HG03342 (cell line): Measurements from ENCODE around the gene ADAM33.

Experiments used
- ATAC-seq: cut with Tn5 transposase; IDR thresholded peaks from one replicate; pipeline ENCODE4 v1.9.1; 2021; ENCODE audit warnings: mild to moderate bottlenecking, moderate library complexity; ENCODE audit not compliant: unreplicated experiment

Gene ADAM33

DNA sequence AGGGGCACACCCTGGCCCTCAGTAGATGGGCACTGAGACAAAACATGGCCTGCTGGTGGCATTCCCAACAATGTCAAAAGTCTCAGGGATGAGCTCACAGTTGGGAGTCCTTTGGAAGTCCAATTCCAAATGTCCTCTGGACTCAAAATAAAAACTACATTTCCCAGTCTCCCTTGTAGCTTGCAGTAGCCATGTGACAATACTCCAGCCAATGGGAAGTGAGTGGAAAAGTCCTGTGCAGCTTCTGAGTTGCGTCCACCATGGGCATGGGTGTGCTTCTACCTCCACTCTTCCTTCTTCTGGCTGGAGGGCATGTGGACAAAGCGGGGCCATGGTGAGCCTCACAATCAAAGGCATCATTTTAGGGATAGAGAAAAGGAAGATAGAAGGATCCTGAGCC, 5.8 kb upstream of the ADAM33 start:
- no peak for ATAC-seq

DNA sequence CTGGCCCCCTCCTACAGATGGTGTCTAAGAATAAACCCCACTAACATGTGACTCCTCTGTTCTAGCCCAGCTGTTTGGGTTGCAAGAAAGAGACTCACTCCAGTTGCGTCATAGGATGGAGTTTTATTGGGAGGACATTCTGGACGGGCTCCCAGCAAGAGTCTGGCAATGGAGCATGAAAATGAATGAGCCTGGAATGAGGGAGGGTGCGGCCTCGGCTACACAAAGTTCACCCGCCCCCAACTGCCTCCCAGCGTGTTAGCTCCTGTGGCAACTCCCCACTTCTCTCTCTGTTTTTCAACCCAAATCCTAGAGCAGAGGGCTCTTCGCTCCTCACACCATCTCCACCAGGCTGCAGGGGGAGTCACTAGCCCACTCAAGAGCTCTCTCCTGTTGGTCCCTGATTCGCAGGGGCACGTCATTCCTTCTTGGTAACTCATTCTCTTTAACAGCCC, 5.1 kb upstream of the ADAM33 start:
- ATAC-seq = no peak

DNA sequence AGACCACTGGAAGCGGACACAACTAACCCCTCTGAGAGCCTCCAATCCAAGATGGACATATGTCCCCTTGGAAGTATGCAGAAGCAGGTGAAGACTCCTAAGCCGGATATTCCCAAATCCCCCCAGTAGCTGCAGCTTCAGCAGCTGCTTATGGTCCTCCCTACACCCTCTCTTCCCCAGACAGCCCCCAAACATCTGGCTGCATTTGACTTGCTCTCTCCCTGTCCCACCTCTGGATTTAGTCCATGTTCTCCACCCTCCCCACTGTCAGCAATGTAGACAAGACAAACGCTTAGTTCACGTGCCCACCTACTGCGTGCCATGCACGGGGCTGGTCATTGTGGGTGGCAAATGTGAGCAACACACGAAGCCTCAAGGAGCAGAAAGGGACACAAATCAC, 4.6 kb upstream of the ADAM33 start:
- ATAC-seq = no peak

DNA sequence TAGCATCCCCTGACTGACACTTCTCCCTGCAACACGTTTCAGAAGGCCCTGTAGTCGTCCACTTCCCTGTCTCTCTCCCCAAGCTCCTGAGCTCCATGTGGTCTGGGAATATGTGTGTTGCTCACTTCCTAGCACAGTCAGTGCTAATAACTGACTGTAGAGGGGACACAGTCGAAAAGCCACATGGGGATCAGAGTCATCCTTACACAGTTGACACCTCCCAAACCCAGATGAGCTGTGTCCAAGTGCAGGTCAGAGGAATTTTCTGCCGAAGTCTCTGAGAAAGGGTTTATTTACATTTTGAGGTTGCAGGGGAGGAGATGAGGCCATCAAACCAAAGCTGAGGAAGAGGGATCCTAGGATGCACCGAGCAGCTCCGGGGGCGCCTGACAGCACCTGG, 3.5 kb upstream of the ADAM33 start:
- no peak for ATAC-seq

DNA sequence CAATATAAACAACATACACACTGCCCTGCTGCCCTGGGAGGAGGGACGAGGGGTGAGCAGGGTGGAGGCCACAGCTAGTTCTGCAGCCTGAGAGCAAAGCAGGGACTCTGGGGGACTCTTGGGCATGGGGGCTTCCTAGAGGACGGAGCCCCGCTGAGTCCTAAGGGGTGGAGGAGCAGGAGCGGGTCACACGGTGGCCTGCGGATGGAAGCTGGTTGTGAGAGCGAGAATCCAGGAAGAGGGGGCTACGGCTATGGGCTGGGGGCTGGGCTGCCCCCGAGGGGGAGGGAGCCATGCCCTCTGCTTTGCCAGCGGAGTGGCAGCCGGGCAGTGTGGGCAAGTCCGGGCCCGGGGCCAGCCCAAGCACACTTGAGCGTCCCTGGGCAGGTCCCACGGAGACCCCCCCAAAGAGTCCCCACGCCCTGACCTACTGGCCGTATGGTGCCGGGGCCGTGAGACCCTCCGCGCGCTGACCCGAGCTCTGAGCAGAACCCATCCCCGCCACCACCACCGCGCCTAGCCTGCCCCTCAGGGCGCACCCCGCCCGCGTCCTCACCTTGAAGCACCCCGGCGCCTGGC, 369 bp downstream of the ADAM33 start:
- no peak for ATAC-seq

DNA sequence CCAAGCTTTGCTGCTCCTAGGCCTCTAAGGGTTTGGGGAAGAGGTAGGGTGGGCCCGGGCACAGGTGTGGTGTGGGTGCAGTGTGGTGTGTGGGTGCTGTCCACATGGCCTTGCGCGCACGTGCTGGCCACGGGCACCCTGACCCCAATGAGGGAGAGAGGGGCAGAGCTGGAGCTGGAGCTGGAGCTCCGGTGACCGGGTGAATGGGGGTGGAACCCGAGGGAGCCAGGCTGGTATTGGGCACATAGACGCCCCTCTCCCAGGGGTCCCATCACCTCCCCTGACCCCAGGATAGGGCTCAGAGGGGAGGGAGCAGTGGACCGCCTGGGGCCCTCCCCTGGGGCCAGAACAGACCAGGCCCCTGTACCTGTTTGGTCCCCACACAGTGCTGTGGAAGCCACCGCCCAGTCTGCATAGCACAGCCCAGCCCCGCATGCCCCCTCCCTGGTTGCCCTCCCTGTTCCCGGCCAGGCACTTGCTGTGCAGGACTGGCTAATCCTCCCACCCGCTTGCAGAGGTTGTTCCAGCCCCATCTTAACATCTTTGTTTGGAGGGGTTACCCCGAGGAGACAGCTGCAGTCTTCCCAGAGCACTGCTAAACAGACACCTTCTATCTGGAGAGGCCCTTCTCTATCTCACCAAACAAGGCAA, 984 bp downstream of the ADAM33 start:
- ATAC-seq = no peak

DNA sequence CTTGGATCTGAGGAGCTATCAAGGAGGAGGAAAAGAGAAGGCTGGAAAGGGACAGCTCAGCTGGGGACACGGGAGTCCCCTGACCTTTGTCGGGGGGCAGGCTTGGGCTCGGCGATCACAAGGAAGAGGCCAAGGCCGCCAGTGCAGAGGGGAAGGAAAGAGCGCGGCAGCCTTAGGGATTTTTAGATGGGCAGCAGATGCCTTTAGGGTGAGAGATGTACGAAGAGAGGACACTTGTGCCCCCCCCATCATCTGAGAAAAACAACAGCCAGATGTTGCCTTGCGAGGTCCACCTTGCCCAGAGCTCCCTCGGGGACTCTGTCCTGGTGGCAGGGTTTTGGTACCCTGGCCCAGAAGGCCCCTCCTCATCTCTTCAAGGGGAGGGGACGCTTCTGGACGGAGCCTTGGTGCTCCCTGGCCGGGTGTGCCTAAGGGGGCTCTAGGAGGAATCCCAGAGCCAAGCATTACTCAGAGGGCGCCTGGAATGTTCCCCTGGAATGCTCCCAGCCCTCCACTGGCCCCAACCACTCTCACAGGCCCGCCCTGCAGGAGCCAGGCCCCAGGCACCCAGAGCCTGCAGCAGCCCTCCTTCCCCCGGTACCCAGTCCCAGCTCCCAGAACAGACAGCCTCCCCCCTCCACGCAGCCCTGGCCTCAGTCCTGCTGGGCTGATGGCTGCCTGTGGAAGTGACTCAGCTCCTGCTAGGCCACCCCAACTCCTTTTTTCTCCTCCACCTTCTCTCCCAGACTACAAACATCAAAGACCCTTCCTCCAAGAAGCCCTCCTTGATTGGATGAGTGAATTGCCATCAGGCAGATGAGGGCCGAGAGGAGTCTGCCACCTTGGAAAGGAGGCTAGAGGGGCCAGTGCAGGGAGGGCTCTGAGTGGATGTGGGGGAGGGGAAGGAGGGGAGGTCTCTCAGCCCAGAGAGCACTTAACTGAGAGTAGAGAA, 1.8 kb downstream of the ADAM33 start:
- ATAC-seq = no peak

DNA sequence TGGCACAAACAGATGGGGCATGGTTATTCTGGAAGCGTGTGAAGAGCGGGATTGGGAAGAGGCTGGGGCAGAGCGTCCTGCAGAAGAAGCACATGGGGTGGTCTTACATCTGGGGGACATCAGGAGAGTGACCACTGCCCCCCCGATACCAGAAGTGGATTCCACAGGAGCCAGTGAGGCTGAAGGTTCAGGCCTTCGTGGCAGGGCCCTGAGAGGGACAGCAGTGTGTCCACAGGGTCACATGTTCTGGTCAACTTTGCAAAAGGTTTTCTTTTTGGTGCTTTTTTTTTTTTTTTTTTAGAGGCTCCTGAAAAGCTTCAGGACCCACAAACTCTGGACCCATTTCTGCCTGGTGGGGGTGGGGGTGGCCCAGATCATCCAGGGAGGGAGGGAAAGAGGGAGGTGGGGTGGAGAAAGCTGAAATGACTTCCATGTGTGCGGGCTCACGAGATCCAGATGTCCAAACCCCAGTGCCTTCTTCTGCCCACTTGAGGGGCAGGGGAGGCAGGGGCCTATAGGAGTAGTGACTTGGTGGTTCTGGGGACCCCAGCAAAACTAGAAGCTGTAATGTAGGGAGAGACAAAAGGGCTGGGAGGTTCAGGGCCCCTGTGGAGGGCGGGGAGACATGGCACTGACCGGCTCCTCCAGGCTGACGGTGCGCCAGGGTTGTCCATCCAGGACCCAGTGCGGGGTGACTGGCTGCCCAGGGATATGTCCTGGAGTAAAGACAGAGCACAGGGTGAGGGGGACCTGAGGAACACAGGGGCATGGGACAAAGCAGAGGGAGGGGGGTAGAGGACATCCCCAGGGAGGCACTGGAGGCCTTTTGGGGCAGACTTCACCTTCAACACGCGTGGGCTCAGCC, 2.7 kb downstream of the ADAM33 start:
- no peak for ATAC-seq

DNA sequence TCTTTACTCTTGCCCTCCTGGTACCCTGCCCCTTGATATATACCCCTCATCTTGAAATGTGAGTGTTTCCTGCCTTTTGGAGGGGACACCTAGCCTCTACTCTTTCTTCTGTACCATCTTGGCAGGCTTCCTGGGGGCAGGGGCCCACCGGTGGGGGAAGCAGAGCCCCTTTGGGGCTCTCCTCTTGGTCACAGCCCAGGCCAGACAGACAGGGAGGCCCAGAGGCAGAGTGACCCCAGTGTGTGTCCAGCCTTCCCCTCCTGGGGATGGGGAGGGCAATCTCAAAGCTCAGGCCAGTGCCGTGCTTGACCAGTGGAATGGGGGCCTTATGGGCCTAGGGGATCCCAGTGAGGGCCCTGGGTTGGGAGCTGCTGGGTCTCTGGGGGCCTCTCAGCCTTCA, 3.6 kb downstream of the ADAM33 start:
- ATAC-seq = no peak

DNA sequence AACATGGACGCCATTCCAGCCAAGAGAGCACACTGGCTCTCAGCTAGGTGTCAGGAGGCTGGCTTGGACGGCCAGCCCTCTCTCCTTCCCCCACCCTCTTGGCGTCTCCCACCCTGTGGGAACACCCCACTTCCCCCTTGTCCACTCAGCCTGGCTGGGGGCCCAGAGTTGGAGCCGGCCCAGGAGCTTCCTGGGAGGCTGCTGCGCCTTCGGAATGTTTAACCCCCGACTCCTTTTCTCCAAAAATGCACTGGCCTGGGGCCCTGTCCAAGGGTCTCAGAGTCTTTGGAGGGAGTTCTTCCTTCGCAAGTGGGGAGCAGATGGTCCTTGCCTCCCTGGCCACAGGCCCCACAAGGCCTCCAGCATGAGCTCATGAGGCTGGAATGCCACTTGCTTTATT, 4.1 kb downstream of the ADAM33 start:
- no peak for ATAC-seq

DNA sequence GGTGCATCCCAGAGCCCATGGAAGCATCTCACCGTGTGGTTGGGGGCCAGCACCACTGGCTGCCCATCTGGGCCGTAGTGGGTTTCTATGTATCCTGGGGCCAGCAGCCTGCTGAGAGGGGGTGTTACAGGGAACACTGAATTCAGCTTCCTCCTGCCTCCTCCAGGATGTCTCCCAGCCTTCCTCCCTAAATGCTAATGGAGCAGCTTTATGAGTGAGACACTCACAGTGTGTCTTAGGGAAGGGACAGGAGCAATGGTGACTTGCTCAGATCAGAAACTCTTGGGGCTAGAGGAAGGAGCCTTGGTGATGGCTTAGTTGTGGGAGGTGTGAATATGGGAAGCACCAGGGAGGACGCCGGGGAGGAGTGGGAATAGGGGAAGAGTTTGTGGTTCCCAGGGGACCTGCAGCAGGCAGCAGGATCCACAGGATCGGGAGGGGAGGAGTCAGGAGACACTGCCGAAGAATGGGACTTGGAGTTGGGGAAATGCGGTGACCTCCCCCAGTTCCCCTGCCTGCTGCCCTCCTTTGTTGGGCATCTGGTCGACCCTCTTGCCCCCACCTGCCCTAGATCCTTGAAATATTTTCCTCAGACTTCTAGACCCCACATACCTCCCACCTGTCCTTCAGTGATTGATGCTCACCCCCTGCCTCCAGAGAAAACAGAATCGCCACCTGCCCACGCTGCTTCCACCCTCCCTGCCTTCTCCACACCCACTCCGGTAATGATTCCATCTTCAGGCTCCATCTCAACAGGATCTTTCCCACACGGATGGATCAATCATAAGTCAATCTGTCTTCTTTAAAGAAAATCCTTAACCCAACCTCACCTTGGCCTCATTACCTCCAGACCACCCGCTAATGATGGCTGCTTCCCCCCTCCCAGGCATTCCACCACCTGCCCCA, 6.6 kb downstream of the ADAM33 start:
- no peak for ATAC-seq

DNA sequence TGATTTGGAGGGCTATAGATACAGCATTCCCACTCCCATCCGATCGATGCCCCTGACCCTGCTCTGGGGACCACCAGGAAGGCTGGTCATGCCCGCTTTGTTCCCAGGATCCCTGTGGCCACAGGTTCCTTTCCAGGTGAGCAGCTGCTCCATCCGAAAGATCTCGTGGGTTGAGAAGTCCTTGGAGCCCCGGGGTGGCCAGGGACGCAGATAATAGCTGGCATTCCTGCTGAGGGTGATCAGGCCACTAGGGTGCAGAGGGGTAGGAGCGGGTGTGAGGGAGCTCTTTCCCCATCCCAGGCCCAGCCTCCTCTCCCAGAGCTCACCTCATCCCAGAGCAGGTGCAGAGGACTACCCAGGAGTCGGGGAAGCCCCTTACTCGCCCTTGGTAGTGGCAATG, 7.4 kb downstream of the ADAM33 start:
- no peak for ATAC-seq

DNA sequence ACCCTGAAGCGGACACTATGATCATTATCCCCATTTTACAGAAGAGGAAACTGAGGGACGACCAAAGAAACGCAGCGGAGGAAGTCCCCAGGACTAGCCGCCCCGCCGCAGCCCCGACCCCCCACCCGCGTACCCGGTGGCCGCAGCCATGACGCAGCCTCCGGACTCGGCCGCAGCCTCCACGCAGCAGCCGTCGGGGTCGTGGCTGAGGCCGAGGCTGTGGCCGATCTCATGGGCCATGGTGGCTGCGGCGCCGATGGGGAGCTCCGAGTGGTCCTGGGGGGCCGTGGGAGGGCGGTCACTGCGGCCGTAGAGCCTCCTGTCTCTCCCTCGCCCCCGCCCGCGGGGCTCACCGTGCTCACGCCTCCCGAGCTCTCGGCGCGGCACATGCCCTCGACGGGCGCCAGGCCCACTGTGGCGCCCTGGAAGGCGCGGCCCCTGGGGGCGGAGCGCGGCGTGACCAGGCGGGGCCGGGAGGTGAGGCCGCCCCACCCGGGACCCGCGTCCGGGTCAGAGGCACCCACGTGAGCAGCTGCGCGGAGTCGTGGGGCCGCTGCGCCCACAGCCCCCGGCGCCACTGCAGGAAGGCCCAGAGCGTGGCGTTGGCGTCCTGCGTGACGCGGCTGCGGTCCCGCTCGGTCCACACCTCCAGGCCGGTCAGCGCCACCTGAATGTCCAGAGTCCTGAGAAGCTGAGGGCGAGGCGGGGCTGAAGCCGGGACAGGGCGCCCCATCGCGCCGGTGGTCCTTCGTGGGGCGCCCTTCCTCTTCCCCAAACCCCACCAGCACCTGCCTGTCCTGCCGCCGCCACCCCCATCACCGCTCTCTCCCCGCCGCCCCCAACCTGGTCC, 8.4 kb downstream of the ADAM33 start:
- no peak for ATAC-seq

DNA sequence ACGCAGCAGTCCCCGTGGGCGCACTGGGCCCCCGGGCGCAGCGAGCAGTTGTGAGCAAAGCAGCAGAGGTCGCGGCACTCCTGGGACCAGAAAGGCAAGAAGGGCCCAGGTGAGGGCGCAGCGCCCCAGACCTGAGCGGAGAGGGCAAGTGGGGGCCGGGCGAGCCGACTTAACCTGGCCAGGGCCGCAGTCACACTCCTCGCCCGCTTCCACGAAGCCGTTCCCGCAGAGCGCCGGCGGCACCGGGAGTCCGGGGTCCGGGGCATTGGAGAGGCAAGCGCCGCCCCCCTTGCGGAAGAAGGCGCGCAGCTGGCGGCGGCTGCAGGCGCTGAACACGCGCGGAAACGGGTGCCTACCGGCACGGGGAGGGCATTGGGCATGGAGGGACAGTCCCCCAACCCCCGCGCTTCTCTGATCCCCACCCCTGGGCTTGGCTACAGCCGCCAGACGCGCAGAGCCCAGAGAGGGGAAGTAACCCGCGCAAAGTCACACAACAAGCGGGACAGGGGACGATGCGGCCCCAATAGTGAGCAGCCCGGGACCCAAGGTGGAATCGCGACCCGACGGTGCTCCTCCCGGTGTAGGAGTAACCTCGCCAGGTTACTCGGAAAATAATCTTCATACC, 9.2 kb downstream of the ADAM33 start:
- no peak for ATAC-seq

DNA sequence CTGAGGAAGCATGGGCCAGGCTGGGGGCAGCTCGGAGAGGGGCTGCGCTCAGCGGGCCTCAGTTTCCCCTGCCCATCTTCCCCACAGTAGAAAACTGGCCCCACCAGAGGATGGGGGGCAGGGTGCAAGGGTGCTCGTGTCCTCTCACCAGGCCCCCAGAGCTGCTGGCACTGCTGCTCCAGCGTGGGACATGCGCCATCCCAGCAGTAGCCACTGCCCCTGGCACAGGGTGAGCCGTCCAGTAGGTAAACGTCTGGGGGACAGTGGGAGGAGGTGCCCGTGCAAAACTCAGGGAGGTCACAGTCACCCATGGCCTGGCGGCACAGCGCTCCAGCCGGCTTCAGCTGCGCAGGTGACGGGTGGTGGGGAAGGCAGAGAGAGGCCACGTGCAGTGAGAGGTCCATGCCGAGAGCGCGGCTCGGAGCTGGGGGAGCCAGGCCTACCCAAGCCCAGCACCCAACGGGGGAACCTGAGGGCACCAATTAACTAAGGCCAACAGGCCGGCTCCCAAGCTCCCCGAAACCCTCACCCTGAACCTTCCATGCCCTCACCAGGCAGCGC, 9.7 kb downstream of the ADAM33 start:
- ATAC-seq = no peak

DNA sequence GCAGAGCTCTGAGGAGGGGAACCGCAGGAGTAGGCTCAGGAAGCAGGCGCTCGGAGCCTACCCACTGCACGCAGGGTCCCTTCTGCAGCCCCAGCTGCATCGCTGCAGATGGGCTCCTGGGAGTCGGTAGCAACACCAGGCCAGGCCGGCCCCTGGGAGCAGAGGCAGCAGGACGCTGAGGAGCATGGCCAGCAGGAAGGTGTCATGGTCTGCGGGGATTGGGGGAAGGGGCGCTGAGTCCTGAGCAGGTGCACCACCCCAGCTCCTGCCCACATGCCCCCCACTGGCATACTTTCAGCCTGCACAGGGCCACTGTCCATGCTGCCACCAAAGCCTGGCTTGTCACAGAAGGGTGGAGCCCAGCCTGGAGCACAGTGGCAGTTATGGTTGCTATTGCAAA, 10.9 kb downstream of the ADAM33 start:
- ATAC-seq = no peak

DNA sequence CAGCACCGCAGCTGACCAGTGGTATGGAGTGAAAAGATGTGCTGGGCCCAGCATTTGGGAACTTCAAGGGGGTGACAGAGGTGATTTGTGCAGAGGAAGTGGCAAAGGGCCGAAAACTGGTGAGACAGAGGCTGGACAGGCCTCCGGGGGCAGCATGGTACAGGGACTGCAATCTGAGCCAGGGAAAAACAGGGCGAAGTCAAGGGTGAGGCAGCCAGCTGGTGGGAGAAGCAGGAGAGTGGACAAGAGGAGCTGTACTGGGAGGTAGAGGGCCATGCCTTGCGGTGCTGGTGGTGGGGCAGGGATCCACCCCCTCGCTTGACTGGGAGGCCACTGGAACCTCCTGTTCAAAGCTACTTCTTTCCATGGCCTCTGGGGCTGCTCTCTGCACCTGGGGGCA, 11.3 kb downstream of the ADAM33 start:
- no peak for ATAC-seq

DNA sequence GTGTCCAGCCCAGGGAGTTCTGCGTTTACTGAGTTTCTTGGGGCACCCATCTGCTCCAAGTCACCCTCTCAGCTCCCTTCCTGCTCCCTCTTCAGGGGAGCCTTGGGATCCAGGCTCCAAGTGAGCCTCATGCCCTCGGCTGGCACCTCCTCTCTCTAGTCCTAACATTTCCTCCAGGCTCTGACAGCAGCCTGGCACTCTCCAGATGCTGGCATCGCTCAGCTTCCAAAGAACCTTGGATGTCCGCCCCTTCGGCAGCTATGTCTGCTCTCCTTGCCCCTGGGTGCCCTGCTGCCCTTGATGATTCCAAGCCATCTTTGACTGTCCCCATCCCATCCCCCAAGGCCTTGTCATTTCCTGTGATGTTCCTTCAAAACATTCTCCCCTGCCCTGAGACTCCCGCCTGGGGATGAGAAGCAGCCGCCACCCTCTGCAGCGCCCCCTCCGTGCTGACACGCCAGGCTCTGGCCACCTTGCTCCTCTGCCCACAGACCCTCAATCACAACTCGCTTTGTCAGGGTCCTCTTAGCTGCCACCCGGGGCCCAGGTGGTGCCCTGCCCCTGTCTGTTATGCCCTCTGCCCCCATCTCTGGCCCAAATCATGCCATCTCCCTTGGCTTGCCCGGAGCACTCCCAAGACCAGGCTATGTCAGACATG, 12.0 kb downstream of the ADAM33 start:
- ATAC-seq = no peak
